Stimulated activated CD4-positive, alpha-beta T cell treated with anti-CD3 and anti-CD28 coated beads, Interleukin-4, amount 100 ng/mL, for 1 hour (primary cell): ENCODE results near the gene POU2AF2.
"Not testable (repeated sequence)": the region's sequence is repeated elsewhere in the genome, so short reads cannot be mapped to it uniquely, and the experiment has no call there.

Experiments
- DNase-seq: peaks from one replicate; pipeline ENCODE4 v3.0.0-alpha.2; 2020

POU2AF2 gene

DNA sequence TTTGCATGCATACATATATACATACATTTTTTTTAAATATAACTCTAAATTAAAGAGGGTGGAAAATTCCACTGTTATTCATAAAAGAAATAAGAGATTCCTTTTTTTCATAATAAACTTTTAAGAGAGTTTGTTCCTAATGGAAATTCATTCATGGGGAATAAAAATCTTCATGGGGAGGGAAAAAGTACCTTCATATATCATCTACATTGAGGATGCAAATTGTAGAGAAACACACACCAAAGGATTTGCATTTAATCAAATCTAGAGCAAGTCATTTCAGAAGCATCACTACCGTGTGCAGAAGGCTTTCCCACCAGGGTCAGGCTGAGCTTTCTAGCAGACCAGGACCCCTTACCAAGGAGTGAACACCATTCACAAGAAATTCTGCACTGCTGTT is at the start of gene POU2AF2:
TSS of gene POU2AF2 (plus strand) at position 301 of the 400 bp plus-strand sequence. CDS start 129 bp downstream, outside the sequence.
- no peak for DNase-seq

DNA sequence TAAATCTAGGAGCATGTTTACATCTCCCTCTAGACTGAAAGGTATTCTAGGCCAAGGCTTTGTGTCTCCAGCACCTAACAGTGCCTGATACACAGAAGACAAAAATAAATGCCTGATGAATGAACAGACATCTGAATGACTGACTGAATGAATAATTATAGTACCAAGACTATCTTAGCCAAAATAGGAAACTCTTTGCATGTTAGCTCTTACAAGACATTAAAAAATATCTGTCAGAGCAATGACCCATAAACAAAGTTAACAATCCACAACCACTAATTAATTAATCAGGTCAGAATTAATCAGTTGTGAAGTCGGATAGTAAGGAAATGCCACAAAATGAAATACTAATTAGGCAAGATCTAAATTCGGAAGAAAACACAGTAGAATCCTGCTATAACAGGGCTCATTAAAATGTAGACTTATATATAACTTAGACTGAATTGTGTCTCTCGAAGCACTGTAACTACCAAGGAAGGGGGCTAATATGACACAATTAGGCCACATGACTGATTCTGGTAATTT is 45.5 kb upstream of the POU2AF2 start:
- no peak for DNase-seq

DNA sequence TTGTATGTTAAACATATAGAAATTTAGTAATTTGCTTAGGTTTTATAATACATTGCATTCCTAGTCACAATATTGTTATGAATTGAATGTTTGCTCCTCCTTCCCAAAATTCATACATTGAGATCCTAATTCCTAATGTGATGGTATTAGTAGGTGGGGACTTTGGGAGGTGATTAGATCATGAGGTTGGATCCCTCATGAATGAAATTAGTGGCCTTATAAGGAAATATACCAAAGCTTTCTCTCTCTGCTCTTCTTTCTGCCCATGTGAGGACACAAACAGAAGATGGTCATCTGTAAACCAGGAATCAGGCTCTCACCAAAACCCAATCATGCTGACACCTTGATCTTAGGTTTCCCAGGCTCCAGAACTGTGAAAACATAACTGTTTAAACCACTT is 41.3 kb upstream of the POU2AF2 start:
- DNase-seq, result no peak

GRCh38 chr11:111205632-111206385 is 39.7 kb upstream of the POU2AF2 start:
- no peak for DNase-seq

DNA sequence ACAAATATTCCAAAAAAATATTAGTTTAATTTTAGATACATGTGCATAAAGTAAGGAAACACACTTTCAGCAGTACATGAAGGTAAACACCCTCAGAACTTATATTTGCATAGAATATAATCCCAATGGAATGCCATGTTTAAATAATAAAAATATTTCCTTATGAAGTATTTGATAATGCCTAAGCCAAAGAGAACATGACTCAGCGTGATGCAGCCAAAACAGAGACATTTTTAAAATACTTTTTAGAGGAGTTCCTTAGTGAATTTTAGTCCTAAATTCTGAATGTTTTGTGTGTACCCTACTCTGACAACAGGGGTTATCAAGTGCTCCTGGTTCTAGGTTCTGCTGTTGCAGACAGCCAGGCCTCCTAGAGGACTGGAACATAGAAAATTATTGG is 39.1 kb upstream of the POU2AF2 start:
- DNase-seq, result no peak

GRCh38 chr11:111207213-111207612 is 38.3 kb upstream of the POU2AF2 start:
- no peak for DNase-seq

DNA sequence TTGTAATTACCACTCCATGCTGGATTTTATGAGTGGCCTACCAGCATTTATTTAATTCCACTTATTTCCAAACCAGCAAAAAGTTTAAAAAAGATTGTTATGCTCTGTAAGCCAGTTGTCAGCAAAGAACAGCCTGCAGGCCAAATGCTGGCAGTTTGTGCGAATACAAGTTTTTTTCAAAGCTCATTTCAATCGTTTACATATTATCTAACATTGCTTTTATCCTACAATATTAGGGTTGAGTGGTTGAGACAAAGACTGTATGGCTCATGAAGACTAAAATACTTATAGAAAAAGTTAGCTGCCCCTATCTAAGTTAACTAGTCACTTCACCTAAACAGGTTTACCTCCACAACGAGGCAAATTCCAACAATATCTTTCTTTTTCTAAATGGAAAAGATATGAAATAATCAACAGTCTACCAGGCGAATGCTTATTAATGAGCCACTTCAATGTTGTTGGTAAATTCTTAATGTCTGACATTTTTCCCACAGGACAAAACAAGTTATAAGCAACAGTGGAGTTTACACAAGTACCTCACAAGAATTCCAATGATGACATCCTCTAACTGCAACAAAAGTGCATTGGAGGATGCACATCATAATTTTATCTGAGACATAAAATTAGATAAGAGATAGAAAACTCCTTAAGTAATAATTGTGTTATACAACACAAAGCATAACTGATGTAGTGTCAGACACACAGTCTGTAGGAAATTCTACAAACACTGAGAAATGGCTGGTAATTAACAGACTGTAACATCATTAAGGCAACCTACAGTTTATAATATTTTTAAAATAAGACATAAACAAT is 35.8 kb upstream of the POU2AF2 start:
- no peak for DNase-seq

DNA sequence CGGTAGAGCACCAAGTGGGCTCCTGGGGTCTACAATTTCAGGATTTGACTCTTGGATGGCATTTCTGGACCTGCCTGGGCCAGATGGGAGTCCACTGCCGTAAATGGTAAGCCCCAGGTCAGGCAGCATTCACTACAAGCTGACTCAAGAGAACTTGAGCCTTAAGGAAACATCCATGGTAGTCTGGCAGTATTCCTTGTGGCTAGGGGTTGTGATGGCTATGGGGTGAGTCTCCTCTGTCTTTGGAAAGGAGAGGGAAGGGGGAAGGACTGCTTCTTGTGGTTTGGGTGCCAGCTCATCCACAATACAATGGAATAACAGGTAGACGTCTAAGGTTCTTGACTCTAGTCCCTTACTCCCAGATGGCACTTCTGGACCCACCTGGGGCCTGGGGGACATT is 32.3 kb upstream of the POU2AF2 start:
- DNase-seq, result no peak

DNA sequence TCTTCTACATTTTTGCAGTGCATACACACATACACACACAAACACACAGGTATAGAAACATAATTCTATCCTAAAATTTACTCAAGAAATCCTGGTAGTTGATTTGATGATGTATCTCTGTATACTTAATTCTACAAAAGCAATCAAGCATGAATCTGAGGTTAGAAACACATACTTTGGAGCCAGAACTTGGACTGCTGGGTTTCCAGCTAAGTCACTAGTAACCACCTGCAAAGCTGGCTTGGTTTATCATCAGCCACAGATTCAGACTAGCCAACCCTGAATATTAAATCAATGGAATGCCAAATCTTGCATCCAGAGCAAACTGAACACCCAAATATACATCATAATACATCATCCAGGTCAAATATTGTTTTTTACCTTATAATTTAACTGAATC is 24.8 kb upstream of the POU2AF2 start:
- DNase-seq, result no peak

DNA sequence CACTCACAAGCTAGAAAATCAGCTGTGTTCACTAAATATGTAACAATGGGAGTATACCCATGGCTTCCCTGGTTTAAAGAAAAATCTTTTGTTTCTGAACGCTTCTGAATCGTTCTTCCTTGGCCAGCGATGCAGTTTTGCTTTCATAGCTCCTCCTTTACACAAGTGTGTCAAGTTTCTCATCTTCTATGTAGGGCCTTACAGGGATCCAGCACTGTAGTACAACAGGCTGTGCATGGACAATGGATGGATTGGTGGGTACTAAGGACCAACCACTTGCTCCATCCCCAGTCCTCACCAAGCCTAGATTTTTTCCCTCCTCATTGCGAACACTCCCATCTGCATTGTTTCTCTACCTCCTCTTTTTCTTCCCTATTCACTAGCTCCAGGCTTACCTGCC is 24.3 kb upstream of the POU2AF2 start:
- no peak for DNase-seq

DNA sequence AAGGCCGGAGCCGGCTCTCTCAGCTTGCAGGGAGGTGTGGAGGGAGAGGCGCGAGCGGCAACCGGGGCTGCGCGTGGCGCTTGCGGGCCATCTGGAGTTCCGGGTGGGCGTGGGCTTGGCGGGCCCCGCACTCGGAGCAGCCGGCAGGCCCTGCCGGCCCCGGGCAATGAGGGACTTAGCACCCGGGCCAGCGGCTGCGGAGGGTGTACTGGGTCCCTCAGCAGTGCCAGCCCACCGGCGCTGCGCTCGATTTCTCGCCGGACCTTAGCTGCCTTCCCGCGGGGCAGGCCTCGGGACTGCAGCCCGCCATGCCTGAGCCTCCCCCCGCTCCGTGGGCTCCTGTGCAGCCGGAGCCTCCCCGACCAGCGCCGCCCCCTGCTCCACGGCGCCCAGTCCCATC is 23.6 kb upstream of the POU2AF2 start:
- not testable (repeated sequence) for DNase-seq

GRCh38 chr11:111222821-111223455 is 22.6 kb upstream of the POU2AF2 start:
- DNase-seq, result not testable (repeated sequence)

- no peak for DNase-seq
Observed at GRCh38 chr11:111225881-111226280, 19.6 kb upstream of the POU2AF2 start.

DNA sequence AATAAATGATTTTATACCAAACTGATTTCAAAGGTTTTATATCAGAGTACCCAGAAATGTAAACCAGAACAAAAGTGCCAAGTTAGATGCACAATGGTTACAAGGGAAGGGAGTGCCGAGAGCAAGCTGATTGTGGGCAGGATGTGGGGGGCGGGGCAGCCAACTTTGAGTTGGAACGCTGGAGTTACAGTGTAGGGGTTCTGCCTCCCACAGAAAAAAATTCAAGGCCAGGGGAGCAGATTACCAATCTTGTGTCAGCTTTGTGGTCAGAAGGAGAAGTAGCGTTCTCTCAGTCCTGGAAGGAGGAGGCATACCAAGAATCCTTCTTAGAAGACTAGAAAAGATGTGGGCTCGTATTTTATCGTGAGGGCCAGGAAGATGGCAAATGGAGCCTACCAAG is 15.9 kb upstream of the POU2AF2 start:
- DNase-seq, result no peak

- no peak for DNase-seq
Observed at GRCh38 chr11:111230122-111230465, 15.4 kb upstream of the POU2AF2 start.

- DNase-seq, result no peak
Observed at GRCh38 chr11:111231836-111232235, 13.7 kb upstream of the POU2AF2 start.

DNA sequence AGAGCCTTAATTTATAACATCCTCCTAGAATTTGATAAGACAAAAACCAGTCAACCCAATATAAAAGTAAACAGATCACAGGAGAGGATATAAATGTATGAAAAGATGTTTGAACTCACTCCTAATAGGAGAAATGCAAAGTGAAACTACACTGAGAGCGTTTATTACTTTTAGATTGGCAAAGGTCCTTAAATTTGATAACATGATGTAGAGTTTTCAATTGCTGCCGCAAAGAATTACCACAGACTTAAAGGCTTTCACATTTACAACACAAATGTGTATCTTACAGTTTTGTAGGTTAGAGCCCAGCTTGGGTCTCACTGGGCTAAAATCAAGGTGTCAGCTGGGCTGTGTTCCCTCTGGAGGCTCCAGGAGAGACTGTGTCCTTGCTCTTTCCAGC is 9.1 kb upstream of the POU2AF2 start:
- no peak for DNase-seq

GRCh38 chr11:111237926-111238325 is 7.6 kb upstream of the POU2AF2 start:
- DNase-seq, result no peak

DNA sequence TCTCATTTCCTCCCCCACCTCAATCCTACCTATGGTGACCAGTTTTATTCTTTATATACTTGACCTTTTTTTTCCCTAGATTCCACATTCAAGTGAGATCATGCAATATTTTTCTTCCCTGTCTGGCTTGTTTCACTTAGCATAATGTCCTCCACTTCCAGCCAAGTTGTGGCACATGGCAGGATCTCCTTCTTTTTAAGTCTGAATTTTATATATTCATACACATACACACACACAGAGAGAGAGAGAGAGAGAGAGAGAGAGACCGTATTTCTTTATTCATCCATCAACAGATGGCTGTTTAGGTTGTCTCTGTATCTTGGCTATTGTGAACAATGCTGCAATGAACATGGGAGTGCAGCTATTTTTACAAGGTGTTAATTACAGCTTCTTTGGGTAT is 1.4 kb downstream of the POU2AF2 start:
- no peak for DNase-seq

- no peak for DNase-seq
Observed at GRCh38 chr11:111250936-111251335, 5.4 kb downstream of the POU2AF2 start.

DNA sequence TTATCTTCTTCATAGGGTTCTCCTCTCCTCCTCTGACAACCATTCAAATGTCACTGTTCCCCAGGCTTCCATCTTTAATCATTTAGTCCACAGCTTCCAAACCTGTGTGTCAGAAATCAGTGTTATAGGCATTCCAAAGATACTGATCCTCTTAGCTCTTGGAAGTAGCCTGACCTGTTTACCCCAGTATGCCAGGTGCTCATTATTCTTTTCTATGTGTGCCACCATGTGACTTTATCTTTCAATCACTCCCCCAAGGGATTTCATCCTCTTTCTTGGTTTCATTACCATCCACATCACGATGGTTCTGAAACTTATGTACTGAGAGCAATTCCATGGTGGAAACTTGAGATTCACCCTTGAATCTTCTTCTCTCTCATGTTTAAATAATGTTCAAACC is 7.6 kb downstream of the POU2AF2 start:
- DNase-seq, result no peak

- DNase-seq, result no peak
Observed at GRCh38 chr11:111253630-111254029, 8.1 kb downstream of the POU2AF2 start.

DNA sequence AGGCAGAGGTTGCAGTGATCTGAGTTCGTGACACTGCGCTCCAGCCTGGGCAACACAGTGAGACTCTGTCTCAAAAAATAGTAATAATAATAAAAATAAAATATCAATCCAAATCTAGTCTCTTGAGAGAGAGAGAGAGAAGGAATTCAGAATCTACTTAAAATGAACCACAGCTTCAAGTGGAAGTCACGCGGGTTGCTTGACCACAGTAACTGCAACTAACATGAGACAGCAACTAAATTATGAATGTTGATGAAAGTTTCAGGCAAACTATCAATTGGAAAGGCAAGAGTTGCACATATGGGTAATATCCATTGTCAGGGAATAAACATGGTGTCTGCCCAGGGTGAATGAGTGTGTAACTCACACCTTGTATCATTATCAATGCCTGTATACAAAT is 12.5 kb downstream of the POU2AF2 start:
- no peak for DNase-seq

GRCh38 chr11:111259896-111260295 is 14.4 kb downstream of the POU2AF2 start:
- no peak for DNase-seq
